Measurements from ENCODE around the gene CAMK1G.

DNA sequence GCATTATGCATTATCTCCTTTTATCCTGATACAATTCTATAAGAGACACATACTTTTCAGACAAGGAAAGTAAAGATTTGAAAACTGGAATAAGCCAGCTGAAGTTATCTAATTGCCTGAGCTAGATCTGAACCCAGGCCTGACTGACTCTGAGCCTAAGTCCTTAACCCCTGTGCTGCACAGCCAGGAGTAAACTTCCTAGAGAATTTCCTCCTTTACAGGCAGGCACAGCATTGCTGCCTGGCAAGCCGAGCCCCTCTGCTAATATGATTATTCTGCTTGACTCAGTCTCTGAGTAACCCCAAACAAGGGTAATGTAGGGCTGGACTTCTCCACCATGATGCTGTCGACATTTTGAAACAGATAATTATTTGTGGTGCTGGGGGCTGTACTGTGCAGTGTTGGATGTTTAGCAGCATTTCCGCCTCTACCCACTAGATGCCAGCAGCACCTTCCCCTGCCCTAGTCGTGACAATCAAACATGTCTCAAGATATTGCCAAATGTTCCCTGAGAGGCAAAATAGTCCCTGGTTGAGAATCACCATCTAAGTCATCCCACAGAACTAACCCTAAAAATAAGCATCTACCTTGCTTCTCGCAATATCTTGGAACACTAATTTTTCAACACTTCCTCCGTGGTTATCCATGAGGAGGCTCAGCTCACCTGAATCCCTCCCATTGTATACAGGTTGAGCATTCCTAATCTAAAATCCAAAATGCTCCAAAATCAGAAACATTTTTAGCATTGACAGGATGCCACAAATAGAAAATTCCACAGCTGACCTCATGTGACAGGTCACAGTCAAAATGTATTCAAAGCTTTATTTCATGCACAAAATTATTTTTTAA lies 18.5 kb downstream of the CAMK1G start:
- TF ChIP-seq EZH2 (IDR thresholded peaks at IDR 0.05; ENCODE audit: insufficient read depth, poor library complexity, severe bottlenecking) (no peak), EZH2phosphoT487 (IDR thresholded peaks at IDR 0.05; ENCODE audit: insufficient read depth, low read depth) (no peak)
